Effector memory CD4-positive, alpha-beta T cell (primary cell): ENCODE measurements around the gene WDR33.

Experiments
- DNase-seq, 3 donors: peaks; one replicate each; pipeline ENCODE4 v3.0.0-alpha.2; 2020
- H3K27ac ChIP-seq: 2 replicates; pipeline ENCODE4 v1.7.0; 2013; ENCODE audit warnings: mild to moderate bottlenecking, low read length, moderate library complexity; ENCODE audit not compliant: insufficient read depth, poor library complexity, severe bottlenecking
- H3K27me3 ChIP-seq: replicated peaks from 2 replicates; pipeline ENCODE4 v1.7.0; 2013; ENCODE audit warnings: mild to moderate bottlenecking, low read length; ENCODE audit not compliant: insufficient read depth, control insufficient read depth, poor library complexity, severe bottlenecking
- H3K36me3 ChIP-seq: 2 replicates; pipeline ENCODE4 v1.7.0; 2013; ENCODE audit warnings: mild to moderate bottlenecking, low read length, moderate library complexity; ENCODE audit not compliant: control insufficient read depth, insufficient read depth
- H3K4me1 ChIP-seq: 2 replicates; pipeline ENCODE4 v1.7.0; 2013; ENCODE audit warnings: low read length, mild to moderate bottlenecking; ENCODE audit not compliant: control insufficient read depth, insufficient read depth, poor library complexity, severe bottlenecking
- H3K4me3 ChIP-seq: 2 replicates; pipeline ENCODE4 v1.7.0; 2013; ENCODE audit warnings: low read length, low read depth, mild to moderate bottlenecking; ENCODE audit not compliant: insufficient read depth, poor library complexity, severe bottlenecking
- H3K9me3 ChIP-seq: 2 replicates; pipeline ENCODE4 v1.7.0; 2013; ENCODE audit warnings: mild to moderate bottlenecking, low read length, moderate library complexity; ENCODE audit not compliant: control insufficient read depth

WDR33 gene

GRCh38 chr2:127790694-127791529, 20.1 kb downstream of the WDR33 start:
- Histone ChIP-seq H3K4me3 (no peak overlapping the region), H3K27me3 (no peaks in the 10 kb centered on the region), H3K27ac (no peak overlapping the region), H3K9me3 (no peaks in the 10 kb centered on the region), H3K4me1 (peaks cover 3% of the 10 kb centered on the region), H3K36me3 (no peaks in the 10 kb centered on the region)
- no peak for DNase-seq

GRCh38 chr2:127786048-127786809, 24.7 kb downstream of the WDR33 start:
- Histone ChIP-seq H3K27ac (no peak overlapping the region), H3K4me1 (no peaks in the 10 kb centered on the region), H3K9me3 (no peaks in the 10 kb centered on the region), H3K27me3 (no peaks in the 10 kb centered on the region), H3K36me3 (no peaks in the 10 kb centered on the region), H3K4me3 (no peak overlapping the region)
- no peak for DNase-seq

DNA sequence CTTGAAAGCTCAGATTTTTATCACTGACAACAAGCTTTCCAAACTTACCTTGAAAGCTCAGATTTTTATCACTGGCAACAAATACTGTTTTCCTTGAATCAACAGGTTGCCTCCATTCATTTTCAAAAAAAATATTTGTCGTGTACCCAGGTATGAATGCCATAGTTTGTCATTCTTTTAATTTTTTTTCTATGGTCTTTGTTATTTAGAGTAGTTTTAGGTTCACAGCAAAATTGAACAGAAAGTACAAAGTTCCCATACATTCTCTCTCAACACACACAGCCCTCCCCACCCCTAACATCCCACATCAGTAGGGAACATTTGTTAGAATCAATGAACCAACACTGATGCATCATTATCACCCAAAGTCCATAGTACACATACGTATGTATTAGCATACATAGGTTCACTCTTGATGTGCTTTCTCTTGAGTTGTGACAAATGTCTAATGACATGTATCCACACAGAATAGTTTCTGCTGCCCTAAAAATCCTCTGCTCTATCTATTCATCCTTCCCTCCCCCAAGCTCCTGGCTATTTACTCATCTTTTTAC, 25.9 kb downstream of the WDR33 start:
- H3K27me3 ChIP-seq, result no peaks in the 10 kb centered on the region
- no peak overlapping the region for H3K27ac ChIP-seq
- no peaks in the 10 kb centered on the region for H3K9me3 ChIP-seq
- H3K36me3 ChIP-seq, result no peaks in the 10 kb centered on the region
- no peak overlapping the region for H3K4me3 ChIP-seq
- DNase-seq, result no peak
- no peaks in the 10 kb centered on the region for H3K4me1 ChIP-seq

DNA sequence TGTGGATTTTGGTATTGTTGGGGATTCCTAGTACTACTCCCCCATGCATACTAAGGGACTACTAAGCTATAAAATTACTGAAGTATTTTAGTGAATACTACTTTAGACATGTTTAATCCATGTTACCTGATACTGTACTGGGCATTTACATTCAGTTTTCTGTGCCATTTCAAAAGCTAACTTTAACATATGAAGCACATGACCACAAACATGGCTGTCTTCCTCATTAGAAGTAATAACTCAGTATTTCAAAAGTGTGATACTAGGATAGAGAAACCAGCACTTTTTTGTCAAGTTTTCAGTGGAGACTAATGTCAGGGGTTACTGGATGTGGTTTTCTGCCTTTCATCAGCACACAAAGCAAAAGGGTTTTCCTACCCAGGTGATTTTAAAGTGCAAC, 27.9 kb downstream of the WDR33 start:
- Histone ChIP-seq H3K9me3 (no peaks in the 10 kb centered on the region), H3K36me3 (no peaks in the 10 kb centered on the region), H3K27ac (no peak overlapping the region), H3K4me3 (no peak overlapping the region), H3K27me3 (no peaks in the 10 kb centered on the region), H3K4me1 (no peaks in the 10 kb centered on the region)
- DNase-seq, result no peak

- no peak for DNase-seq
- no peaks in the 10 kb centered on the region for H3K9me3 ChIP-seq
- H3K36me3 ChIP-seq, result no peaks in the 10 kb centered on the region
- no peak overlapping the region for H3K4me3 ChIP-seq
- no peaks in the 10 kb centered on the region for H3K27me3 ChIP-seq
- no peaks in the 10 kb centered on the region for H3K4me1 ChIP-seq
- H3K27ac ChIP-seq, result no peak overlapping the region
These were observed 32.1 kb downstream of the WDR33 start for GRCh38 chr2:127778850-127779249.

GRCh38 chr2:127778447-127778846, 32.5 kb downstream of the WDR33 start:
- no peaks in the 10 kb centered on the region for H3K27me3 ChIP-seq
- H3K4me1 ChIP-seq, result no peaks in the 10 kb centered on the region
- no peaks in the 10 kb centered on the region for H3K36me3 ChIP-seq
- no peaks in the 10 kb centered on the region for H3K9me3 ChIP-seq
- H3K4me3 ChIP-seq, result no peak overlapping the region
- no peak for DNase-seq
- no peak overlapping the region for H3K27ac ChIP-seq

DNA sequence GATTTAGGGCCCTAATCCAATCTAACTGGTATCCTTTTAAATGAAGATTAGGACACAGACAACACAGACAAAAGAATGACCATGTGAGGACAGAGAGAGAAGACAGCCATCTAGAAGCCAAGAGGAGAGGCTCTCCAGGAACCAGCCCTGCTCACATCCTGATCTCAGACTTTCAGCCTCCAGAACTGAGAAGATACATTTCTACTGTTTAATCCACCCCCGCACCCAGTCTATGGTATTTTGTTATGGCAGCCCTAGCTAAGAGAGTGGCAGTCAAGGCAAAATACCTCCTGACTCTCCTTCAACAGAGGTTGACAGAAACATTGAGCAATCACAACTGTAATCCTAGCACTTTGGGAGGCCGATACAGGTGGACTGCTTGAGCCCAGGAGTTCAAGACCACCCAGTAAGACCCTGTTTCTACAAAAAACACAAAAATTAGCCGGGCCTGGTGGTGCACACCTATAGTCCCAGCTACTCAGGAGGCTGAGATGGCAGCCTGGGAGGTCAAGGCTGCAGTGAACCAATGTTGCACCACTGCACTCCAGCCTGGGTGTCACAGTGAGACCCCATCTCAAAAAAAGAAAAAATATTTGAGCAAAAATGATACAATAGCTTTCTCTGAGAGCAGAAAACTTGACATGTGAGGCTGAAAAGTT, 34.7 kb downstream of the WDR33 start:
- Histone ChIP-seq H3K36me3 (no peaks in the 10 kb centered on the region), H3K4me3 (no peak overlapping the region), H3K9me3 (no peaks in the 10 kb centered on the region), H3K27me3 (no peaks in the 10 kb centered on the region), H3K4me1 (no peaks in the 10 kb centered on the region), H3K27ac (no peak overlapping the region)
- DNase-seq, result no peak

DNA sequence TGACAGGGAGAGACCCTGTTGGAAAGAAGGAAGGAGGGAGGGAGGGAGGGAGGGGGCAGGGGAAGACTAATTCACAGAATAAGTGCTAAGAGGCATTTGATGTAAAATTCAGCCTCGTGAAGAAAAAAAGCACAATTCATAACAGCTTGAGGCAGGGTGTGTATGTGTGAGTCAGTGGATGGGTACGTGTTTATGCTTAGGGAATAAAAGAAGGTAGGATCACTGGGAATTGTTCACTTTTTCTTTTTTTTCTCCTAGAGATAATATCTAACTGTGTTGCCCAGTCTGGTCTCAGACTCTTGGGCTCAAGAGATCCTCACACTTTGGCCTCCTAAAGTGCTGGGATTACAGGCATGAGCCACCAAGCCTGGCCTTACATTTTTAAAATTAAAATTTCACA, 39.2 kb downstream of the WDR33 start:
- H3K9me3 ChIP-seq, result no peaks in the 10 kb centered on the region
- no peaks in the 10 kb centered on the region for H3K27me3 ChIP-seq
- no peak overlapping the region for H3K4me3 ChIP-seq
- H3K36me3 ChIP-seq, result peaks cover 22% of the 10 kb centered on the region
- no peaks in the 10 kb centered on the region for H3K4me1 ChIP-seq
- no peak for DNase-seq
- no peak overlapping the region for H3K27ac ChIP-seq

DNA sequence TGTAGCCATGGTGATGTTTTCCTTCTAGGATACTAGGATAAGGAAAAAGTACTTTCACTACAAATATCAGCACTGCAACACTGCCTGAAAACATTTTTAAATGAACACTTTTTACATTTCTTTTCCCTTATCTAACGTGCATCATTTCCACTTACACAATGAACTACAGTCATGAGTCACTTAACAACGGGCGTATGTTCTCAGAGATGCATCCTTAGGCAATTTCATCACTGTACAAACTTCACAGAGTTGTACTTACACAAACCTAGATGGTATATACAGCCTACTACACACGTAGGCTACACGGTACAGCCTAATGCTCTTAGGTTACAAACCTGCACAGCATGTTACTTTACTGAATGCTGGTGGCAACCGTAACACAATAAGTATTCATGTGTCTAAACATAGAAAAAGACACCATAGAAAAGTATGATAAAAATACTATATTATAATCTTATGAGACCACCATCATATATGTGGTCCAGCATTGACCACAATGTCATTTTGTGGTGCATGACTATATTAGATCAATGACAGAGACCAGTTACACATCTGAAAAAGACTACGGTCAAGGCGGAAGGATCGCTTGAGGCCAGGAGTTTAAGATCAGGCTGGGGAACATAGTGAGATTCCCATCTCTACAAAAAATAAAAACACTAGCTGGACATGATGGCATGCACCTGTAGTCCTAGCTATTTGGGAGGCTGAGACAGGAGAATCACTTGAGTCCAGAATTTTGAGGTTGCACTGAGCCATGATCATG, 39.8 kb downstream of the WDR33 start:
- Histone ChIP-seq H3K36me3 (peaks cover 22% of the 10 kb centered on the region), H3K27me3 (no peaks in the 10 kb centered on the region), H3K9me3 (no peaks in the 10 kb centered on the region), H3K4me3 (no peak overlapping the region), H3K4me1 (no peaks in the 10 kb centered on the region), H3K27ac (no peak overlapping the region)
- DNase-seq, result no peak
